ENCODE data around the gene BMPR1A.
"Not testable (repeated sequence)": the region's sequence is repeated elsewhere in the genome, so short reads cannot be mapped to it uniquely, and the experiment has no call there.

BMPR1A gene

GRCh38 chr10:86943316-86944030, 187.1 kb downstream of the BMPR1A start:
- DNase-seq: no peak

GRCh38 chr10:86944031-86944419, 187.6 kb downstream of the BMPR1A start:
- DNase-seq: no peak

- DNase-seq: no peak
Observed at GRCh38 chr10:86944471-86944870, 188.1 kb downstream of the BMPR1A start.

GRCh38 chr10:86944907-86945306, 188.5 kb downstream of the BMPR1A start:
- no peak for DNase-seq

GRCh38 chr10:86945361-86946212, 189.2 kb downstream of the BMPR1A start:
- DNase-seq: peak in 1 of 2 experiments; percentile 51

GRCh38 chr10:86946213-86947155, 190.1 kb downstream of the BMPR1A start:
- no peak for DNase-seq

- not testable (repeated sequence) for DNase-seq
Observed at GRCh38 chr10:86947806-86948205, 191.4 kb downstream of the BMPR1A start.

- DNase-seq: no peak
Observed at GRCh38 chr10:86950349-86950748, 193.9 kb downstream of the BMPR1A start.

GRCh38 chr10:86951184-86951761, 194.9 kb downstream of the BMPR1A start:
- no peak for DNase-seq

- no peak for DNase-seq
Observed at GRCh38 chr10:86952106-86952505, 195.7 kb downstream of the BMPR1A start.

GRCh38 chr10:86952697-86953096, 196.3 kb downstream of the BMPR1A start:
- DNase-seq: not testable (repeated sequence)

- no peak for DNase-seq
Observed at GRCh38 chr10:86953747-86954680, 197.6 kb downstream of the BMPR1A start.

- no peak for DNase-seq
Observed at GRCh38 chr10:86954681-86955500, 198.5 kb downstream of the BMPR1A start.

GRCh38 chr10:86955501-86956194, 199.2 kb downstream of the BMPR1A start:
- no peak for DNase-seq

GRCh38 chr10:86956195-86956847, 199.9 kb downstream of the BMPR1A start:
- DNase-seq: no peak

GRCh38 chr10:86956848-86957448, 200.5 kb downstream of the BMPR1A start:
- no peak for DNase-seq

GRCh38 chr10:86957471-86958115, 201.2 kb downstream of the BMPR1A start, which contains the start of gene MMRN2:
Gene MMRN2 (minus strand): TSS chr10:86957615. CDS start chr10:86957541, 74 bp downstream.
- no peak for DNase-seq

Measured in NCI-H526 (cell line).